Stimulated activated CD8-positive, alpha-beta memory T cell treated with anti-CD3 and anti-CD28 coated beads, Interleukin-7, amount 100 ng/mL, for 1 hour (primary cell): ENCODE results near the gene PIF1.

Experiments
- DNase-seq, 2 donors: peaks; one replicate each; pipeline ENCODE4 v3.0.0-alpha.2; 2020; ENCODE audit warnings: low read depth in 2 of 2

The PIF1 gene

DNA sequence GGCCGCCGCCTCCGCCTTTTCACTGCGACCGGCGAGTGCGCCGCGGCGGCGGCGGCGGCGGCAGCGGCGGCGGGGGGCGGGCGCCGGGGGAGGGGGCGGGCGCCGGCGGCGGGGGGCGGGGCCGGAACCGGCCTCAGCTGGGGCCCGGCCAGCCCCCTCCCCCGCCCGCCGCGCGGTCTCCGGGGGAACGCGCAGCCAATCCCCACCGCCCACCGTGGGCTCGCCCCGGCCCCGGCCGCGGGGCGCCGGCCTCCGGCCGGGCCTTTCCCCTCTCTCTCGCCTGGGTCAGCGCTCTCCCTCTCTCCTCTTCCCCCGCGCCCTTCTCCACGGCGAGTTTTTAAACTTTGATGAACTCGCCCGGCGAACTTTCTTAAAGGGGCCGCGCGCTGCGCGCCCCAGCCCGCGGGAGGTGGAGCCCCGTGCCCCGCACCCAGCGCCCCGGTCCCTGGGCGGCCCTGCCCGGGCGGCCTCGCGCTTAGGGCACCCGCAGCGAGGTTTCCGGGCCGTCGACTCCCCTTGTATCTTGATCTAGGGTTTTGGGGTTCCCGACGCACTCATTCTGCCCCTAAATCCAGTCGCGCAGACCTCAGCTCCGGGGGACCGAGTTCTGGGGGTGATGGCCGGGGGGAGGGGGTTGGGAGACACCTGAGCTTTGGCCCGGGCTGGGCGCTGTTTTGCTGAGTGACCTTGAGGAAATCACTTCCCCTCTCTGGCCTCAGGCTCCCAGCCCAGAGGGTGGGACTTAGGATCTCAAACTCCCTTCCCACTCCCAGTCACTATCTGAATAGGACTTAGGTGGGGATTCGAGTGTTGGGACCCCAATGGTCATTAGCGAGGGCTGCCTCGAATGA is 49.7 kb downstream of the PIF1 start, which contains the start of gene RBPMS2:
Gene RBPMS2 (minus strand): TSS at position 39 of the 851 bp plus-strand sequence. CDS start 270 bp downstream, outside the sequence.
- DNase-seq: no peak

- no peak for DNase-seq
These were observed 50.6 kb downstream of the PIF1 start for GRCh38 chr15:64774629-64775493.

- DNase-seq: no peak
These were observed 51.3 kb downstream of the PIF1 start for GRCh38 chr15:64774037-64774628.

GRCh38 chr15:64773606-64774005 is 51.8 kb downstream of the PIF1 start:
- DNase-seq: no peak

- no peak for DNase-seq
These were observed 52.5 kb downstream of the PIF1 start for GRCh38 chr15:64772964-64773363.

- DNase-seq: no peak
These were observed 53.0 kb downstream of the PIF1 start for GRCh38 chr15:64772488-64772887.

DNA sequence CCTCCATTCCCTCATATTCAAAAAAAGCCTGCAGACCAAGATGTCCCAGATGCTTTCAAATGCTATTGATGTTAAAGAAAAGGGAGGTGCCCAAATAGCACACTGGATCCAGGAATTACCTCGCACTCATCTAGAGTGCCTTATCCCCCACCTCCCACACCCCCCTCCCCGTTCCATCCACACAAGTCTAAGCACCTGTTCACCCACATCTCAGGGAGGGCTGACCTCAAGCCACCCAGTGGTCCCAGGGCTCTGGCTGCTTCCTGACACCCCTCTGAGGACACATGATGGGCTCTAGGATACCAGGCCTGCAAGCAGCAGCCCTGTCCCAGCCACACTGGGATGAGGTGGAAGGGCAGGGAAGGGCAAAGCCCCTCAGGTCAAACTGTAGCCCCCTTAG is 54.8 kb downstream of the PIF1 start:
- DNase-seq: no peak

DNA sequence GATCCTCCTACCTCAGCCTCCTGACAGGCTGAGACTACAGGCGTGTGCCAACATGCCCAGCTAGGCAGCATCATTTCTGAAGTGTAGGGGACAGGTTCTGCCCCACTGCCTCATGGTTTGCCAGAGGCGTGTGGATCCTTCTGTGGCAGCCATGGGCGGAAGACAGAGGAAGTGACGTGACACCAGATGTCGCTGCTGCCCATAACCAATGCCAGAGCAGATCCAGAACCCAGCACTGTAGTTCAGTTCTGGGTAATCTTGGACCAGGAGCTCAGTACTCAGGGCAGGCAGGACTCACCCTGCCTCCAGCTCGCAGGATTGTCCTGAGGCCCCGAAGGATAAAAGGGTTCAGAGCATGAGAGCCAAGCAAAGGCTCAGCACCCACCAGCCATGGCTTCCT is 58.2 kb downstream of the PIF1 start:
- DNase-seq: no peak

- no peak for DNase-seq
These were observed 59.4 kb downstream of the PIF1 start for GRCh38 chr15:64766058-64766457.
